NCI-H1694 treated with DMSO at 0.1 percent for 48 hours (cell line): ENCODE measurements around the gene TAF4.

Experiments
- DNase-seq: peaks from one replicate; lab custom pipeline; 2025; lab: John Stamatoyannopoulos, UW

TAF4 gene

GRCh38 chr20:62044631-62045030 lies 21.1 kb downstream of the TAF4 start:
- DNase-seq, result no peak

- DNase-seq, result no peak
Measured at GRCh38 chr20:62043131-62043914, 22.4 kb downstream of the TAF4 start.

- no peak for DNase-seq
Measured at GRCh38 chr20:62042025-62042820, 23.5 kb downstream of the TAF4 start.

GRCh38 chr20:62040933-62041332 lies 24.7 kb downstream of the TAF4 start:
- DNase-seq, result no peak

GRCh38 chr20:62040381-62040922 lies 25.2 kb downstream of the TAF4 start:
- DNase-seq, result no peak

GRCh38 chr20:62039738-62040137 lies 25.9 kb downstream of the TAF4 start:
- DNase-seq, result no peak

GRCh38 chr20:62032609-62033368 lies 32.9 kb downstream of the TAF4 start:
- DNase-seq, result no peak

GRCh38 chr20:62031462-62032092 lies 34.1 kb downstream of the TAF4 start:
- DNase-seq, result no peak

GRCh38 chr20:62030834-62031434 lies 34.7 kb downstream of the TAF4 start:
- no peak for DNase-seq

- no peak for DNase-seq
Measured at GRCh38 chr20:62030357-62030756, 35.3 kb downstream of the TAF4 start.

- DNase-seq, result no peak
Measured at GRCh38 chr20:62029949-62030348, 35.7 kb downstream of the TAF4 start.

- no peak for DNase-seq
Measured at GRCh38 chr20:62029296-62029695, 36.4 kb downstream of the TAF4 start.

- DNase-seq, result no peak
Measured at GRCh38 chr20:62028384-62028783, 37.3 kb downstream of the TAF4 start.

- no peak for DNase-seq
Measured at GRCh38 chr20:62027698-62028321, 37.9 kb downstream of the TAF4 start.

- DNase-seq, result no peak
Measured at GRCh38 chr20:62027116-62027515, 38.6 kb downstream of the TAF4 start.

GRCh38 chr20:62026564-62026856 lies 39.2 kb downstream of the TAF4 start:
- no peak for DNase-seq

GRCh38 chr20:62025832-62026563 lies 39.7 kb downstream of the TAF4 start:
- DNase-seq, result no peak

- no peak for DNase-seq
Measured at GRCh38 chr20:62025394-62025793, 40.3 kb downstream of the TAF4 start.

- no peak for DNase-seq
Measured at GRCh38 chr20:62023935-62024334, 41.7 kb downstream of the TAF4 start.

- no peak for DNase-seq
Measured at GRCh38 chr20:62022575-62023139, 43.0 kb downstream of the TAF4 start.
